SU-DHL-6 (cell line): ENCODE results near the gene PCDHGA12.
"Not testable (repeated sequence)": the region's sequence is repeated elsewhere in the genome, so short reads cannot be mapped to it uniquely, and the experiment has no call there.

Experiments used
- H2AFZ ChIP-seq: fragments of 200-600 bp; sonication (generic); 2 replicates; pipeline ENCODE4 v1.6.1; 2014; ENCODE audit warnings: low read depth, mild to moderate bottlenecking, moderate library complexity, mixed read lengths, antibody characterized with exemption, low read length; ENCODE audit not compliant: severe bottlenecking
- H3F3A ChIP-seq: fragments of 200-600 bp; shearing (Covaris generic); 2 replicates; pipeline ENCODE4 v1.6.0; 2016; ENCODE audit warnings: antibody characterized with exemption, mild to moderate bottlenecking; ENCODE audit not compliant: insufficient read depth
- H3K27ac ChIP-seq: fragments of 200-600 bp; sonication (generic); 2 replicates; pipeline ENCODE4 v1.5.1; 2016; ENCODE audit warnings: low read depth, mild to moderate bottlenecking, low read length, moderate library complexity, mixed read lengths
- H3K27me3 ChIP-seq: fragments of 200-600 bp; sonication (generic), shearing (Covaris generic); 2 replicates; pipeline ENCODE4 v1.6.0; 2014; ENCODE audit warnings: mild to moderate bottlenecking, low read length
- H3K36me3 ChIP-seq: fragments of 200-600 bp; sonication (generic); 2 replicates; pipeline ENCODE4 v1.6.1; 2014; ENCODE audit warnings: mild to moderate bottlenecking, low read length, mixed read lengths
- H3K4me2 ChIP-seq: fragments of 300-600, 200-600 bp; shearing (Covaris generic), sonication (generic); 2 replicates; pipeline ENCODE4 v1.6.0; 2014; ENCODE audit warnings: low read length, low read depth, mild to moderate bottlenecking; ENCODE audit not compliant: poor library complexity, severe bottlenecking
- H3K4me3 ChIP-seq: fragments of 200-600 bp; sonication (generic); 2 replicates; pipeline ENCODE4 v1.5.1; 2014; ENCODE audit warnings: antibody characterized with exemption, low read length, mild to moderate bottlenecking, mixed read lengths; ENCODE audit not compliant: insufficient read depth, poor library complexity, severe bottlenecking
- H3K79me2 ChIP-seq: fragments of 200-600 bp; sonication (generic); 2 replicates; pipeline ENCODE4 v1.6.1; 2014; ENCODE audit warnings: mild to moderate bottlenecking, low read length, moderate library complexity; ENCODE audit not compliant: insufficient read depth
- H3K9ac ChIP-seq: fragments of 200-600 bp; sonication (generic); 2 replicates; pipeline ENCODE4 v1.7.0; 2014; ENCODE audit warnings: mild to moderate bottlenecking, low read length
- H3K9me2 ChIP-seq: fragments of 200-600 bp; sonication (generic); replicated peaks from 2 replicates; pipeline ENCODE4 v1.6.1; 2014; ENCODE audit warnings: low read length; ENCODE audit not compliant: insufficient read depth
- H3K9me3 ChIP-seq: fragments of 200-600 bp; sonication (generic); 2 replicates; pipeline ENCODE4 v1.6.1; 2014; ENCODE audit warnings: low read length, mixed read lengths; ENCODE audit not compliant: insufficient read depth
- H4K20me1 ChIP-seq: fragments of 200-600 bp; sonication (generic); 2 replicates; pipeline ENCODE4 v1.6.1; 2014; ENCODE audit warnings: low read depth, mild to moderate bottlenecking, antibody characterized with exemption, low read length, moderate library complexity, mixed read lengths
- EZH2phosphoT487 ChIP-seq: fragments of 200-600 bp; sonication (generic), shearing (Covaris generic); conservative IDR thresholded peaks from 2 replicates; pipeline ENCODE4 v1.6.1; 2018; ENCODE audit warnings: mild to moderate bottlenecking, antibody characterized with exemption, low read length, moderate library complexity, mixed read lengths
- TF ChIP-seq, protein P1 (sequence below): fragments of 200-600 bp; sonication (generic); IDR thresholded peaks from one replicate; pipeline ENCODE4 v1.5.1; 2017; ENCODE audit warnings: antibody characterized with exemption, mild to moderate bottlenecking, low read length, moderate library complexity; ENCODE audit not compliant: insufficient read depth, poor library complexity, severe bottlenecking

PCDHGA12 gene

DNA sequence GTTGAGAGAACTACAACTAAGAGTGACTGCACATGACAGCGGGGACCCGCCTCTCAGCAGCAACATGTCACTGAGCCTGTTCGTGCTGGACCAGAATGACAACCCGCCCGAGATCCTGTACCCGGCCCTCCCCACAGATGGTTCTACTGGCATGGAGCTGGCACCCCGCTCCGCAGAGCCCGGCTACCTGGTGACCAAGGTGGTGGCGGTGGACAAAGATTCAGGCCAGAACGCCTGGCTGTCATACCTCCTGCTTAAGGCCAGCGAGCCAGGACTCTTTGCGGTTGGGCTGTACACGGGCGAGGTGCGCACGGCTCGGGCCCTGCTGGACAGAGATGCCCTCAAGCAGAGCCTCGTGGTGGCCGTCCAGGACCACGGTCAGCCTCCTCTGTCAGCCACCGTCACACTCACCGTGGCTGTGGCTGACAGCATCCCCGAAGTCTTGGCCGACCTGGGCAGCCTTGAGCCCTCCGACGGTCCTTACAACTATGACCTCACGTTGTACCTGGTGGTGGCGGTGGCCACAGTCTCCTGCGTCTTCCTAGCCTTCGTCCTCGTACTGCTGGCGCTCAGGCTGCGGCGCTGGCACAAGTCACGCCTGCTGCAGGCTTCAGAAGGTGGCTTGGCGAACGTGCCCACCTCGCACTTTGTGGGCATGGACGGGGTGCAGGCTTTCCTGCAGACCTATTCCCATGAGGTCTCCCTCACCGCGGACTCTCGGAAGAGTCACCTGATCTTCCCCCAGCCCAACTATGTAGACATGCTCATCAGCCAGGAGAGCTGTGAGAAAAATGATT, 45.6 kb upstream of the PCDHGA12 start:
- Histone ChIP-seq H3F3A (no peaks in the 10 kb centered on the region), H2AFZ (no peak overlapping the region), H3K79me2 (no peaks in the 10 kb centered on the region), H3K36me3 (peaks cover 3% of the 10 kb centered on the region; the same call in 1 of the 2 replicates), H3K4me2 (no peak overlapping the region), H3K27ac (no peak overlapping the region), H4K20me1 (no peaks in the 10 kb centered on the region), H3K9me2 (no peaks in the 10 kb centered on the region), H3K4me3 (no peak overlapping the region), H3K9ac (no peak overlapping the region), H3K9me3 (peaks cover 18% of the 10 kb centered on the region; the same call in 1 of the 2 replicates), H3K27me3 (no peaks in the 10 kb centered on the region)
- TF ChIP-seq, protein P1, sequence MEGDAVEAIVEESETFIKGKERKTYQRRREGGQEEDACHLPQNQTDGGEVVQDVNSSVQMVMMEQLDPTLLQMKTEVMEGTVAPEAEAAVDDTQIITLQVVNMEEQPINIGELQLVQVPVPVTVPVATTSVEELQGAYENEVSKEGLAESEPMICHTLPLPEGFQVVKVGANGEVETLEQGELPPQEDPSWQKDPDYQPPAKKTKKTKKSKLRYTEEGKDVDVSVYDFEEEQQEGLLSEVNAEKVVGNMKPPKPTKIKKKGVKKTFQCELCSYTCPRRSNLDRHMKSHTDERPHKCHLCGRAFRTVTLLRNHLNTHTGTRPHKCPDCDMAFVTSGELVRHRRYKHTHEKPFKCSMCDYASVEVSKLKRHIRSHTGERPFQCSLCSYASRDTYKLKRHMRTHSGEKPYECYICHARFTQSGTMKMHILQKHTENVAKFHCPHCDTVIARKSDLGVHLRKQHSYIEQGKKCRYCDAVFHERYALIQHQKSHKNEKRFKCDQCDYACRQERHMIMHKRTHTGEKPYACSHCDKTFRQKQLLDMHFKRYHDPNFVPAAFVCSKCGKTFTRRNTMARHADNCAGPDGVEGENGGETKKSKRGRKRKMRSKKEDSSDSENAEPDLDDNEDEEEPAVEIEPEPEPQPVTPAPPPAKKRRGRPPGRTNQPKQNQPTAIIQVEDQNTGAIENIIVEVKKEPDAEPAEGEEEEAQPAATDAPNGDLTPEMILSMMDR = no peak
- no peak for TF ChIP-seq EZH2phosphoT487

DNA sequence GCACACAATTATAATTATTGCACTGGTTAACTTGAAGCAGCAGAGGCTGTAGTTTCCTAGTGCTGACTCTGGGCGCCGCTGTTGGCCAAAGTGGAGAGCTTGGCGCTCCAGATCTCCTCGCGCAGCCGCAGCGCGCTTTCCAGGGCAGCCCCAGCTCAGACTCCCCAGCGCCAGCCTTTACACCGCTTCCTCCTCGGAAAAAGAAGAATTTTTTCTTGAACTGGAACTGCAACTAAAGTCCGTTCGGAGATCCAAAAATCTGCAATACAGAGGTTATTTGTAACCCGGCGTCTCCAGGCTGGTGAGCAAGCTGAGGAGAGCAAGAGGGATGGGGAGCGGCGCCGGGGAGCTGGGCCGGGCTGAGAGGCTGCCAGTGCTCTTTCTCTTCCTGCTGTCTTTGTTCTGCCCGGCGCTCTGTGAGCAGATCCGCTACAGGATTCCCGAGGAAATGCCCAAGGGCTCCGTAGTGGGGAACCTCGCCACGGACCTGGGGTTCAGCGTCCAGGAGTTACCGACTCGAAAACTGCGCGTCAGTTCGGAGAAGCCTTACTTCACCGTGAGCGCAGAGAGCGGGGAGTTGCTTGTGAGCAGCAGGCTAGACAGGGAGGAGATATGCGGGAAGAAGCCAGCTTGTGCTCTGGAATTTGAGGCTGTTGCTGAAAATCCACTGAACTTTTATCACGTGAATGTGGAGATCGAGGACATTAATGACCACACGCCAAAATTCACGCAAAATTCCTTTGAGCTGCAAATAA, 42.6 kb upstream of the PCDHGA12 start, which contains the start of gene PCDHGB4:
PCDHGB4 (plus strand) TSS at position 142 of the 755 bp plus-strand sequence; CDS start at position 329, 187 bp downstream.
- peak within 1 kb of the TSS; percentile 13 for H3K4me2 ChIP-seq
- H3K4me3 ChIP-seq, H2AFZ ChIP-seq, H3K36me3 ChIP-seq, H3K27ac ChIP-seq, H4K20me1 ChIP-seq, H3K79me2 ChIP-seq, H3K9ac ChIP-seq, H3K27me3 ChIP-seq, H3F3A ChIP-seq, H3K9me2 ChIP-seq: not testable (repeated sequence)
- H3K9me3 ChIP-seq = peaks cover 18% of the 10 kb centered on the region; the same call in 1 of the 2 replicates

DNA sequence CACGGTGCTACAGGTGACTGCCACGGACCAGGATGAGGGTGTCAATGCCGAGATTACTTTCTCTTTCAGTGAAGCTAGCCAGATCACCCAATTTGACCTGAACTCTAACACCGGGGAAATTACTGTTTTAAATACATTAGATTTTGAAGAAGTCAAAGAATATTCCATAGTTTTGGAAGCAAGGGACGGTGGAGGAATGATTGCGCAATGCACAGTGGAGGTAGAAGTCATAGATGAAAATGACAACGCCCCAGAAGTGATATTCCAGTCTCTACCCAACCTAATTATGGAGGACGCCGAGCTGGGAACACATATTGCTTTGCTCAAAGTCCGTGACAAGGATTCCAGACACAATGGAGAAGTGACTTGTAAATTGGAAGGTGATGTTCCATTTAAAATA, 41.6 kb upstream of the PCDHGA12 start:
- no peak overlapping the region for H3K27ac ChIP-seq
- no peak overlapping the region for H3K4me3 ChIP-seq
- H3K9me2 ChIP-seq = no peaks in the 10 kb centered on the region
- no peak overlapping the region for H3K9ac ChIP-seq
- no peak overlapping the region for H2AFZ ChIP-seq
- no peaks in the 10 kb centered on the region for H3K27me3 ChIP-seq
- peaks cover 18% of the 10 kb centered on the region; the same call in 1 of the 2 replicates for H3K9me3 ChIP-seq
- TF ChIP-seq, protein P1 = no peak
- TF ChIP-seq EZH2phosphoT487 = no peak
- H3K36me3 ChIP-seq = 0 out of 2 replicates have a peak, but pooled peaks cover 3% of the 10 kb centered on the region
- no peaks in the 10 kb centered on the region for H3K79me2 ChIP-seq
- H3F3A ChIP-seq = no peaks in the 10 kb centered on the region; the same call in 1 of the 2 replicates
- no peak overlapping the region for H3K4me2 ChIP-seq
- no peaks in the 10 kb centered on the region for H4K20me1 ChIP-seq
